Keratinocyte (primary cell): ENCODE results near the gene NT5C. TPM values are rescaled to one million over a fixed set of nuclear protein-coding genes. Genes with fewer than 3 reads are reported as not detected.

ENCODE experiments used
- DNase-seq: peaks from one replicate; pipeline ENCODE4 v3.0.0-alpha.2; 2011; ENCODE audit warnings: low read depth, missing footprints, low spot score
- FAIRE-seq: peaks from 2 replicates; lab custom pipeline; 2011; peaks lifted over from hg19 to GRCh38; lab: Jason Lieb, UNC
- H2AFZ ChIP-seq: 2 replicates; pipeline ENCODE4 v1.6.0; 2012; ENCODE audit warnings: low read length, control low read depth, inconsistent platforms; ENCODE audit not compliant: control insufficient read depth
- H3K27ac ChIP-seq: 2 replicates; pipeline ENCODE4 v1.5.1; 2011; ENCODE audit warnings: low read length; ENCODE audit not compliant: control insufficient read depth, insufficient read depth
- H3K27me3 ChIP-seq: 3 replicates; pipeline ENCODE4 v1.6.0; 2011; ENCODE audit warnings: low read length; ENCODE audit not compliant: control insufficient read depth, insufficient read depth; ENCODE audit errors: extremely low read depth
- H3K36me3 ChIP-seq, 2 experiments: 2 replicates in 1 of 2; 3 replicates in 1 of 2; pipeline ENCODE4 v1.5.1; 2011; ENCODE audit warnings: low read length in 2 of 2, mild to moderate bottlenecking in 1 of 2; ENCODE audit not compliant: control insufficient read depth in 2 of 2, insufficient read depth in 2 of 2; ENCODE audit errors: extremely low read depth in 1 of 2
- H3K4me1 ChIP-seq: 3 replicates; pipeline ENCODE4 v1.5.1; 2011; ENCODE audit warnings: low read length; ENCODE audit not compliant: control insufficient read depth, insufficient read depth; ENCODE audit errors: extremely low read depth
- H3K4me2 ChIP-seq: 3 replicates; pipeline ENCODE4 v1.6.0; 2011; ENCODE audit warnings: low read depth, low read length; ENCODE audit not compliant: control insufficient read depth, insufficient read depth; ENCODE audit errors: extremely low read depth
- H3K4me3 ChIP-seq, 3 experiments: fragments of 200-600 bp in 1 of 3; sonication (generic) in 1 of 3; 2 replicates in 2 of 3; 3 replicates in 1 of 3; pipeline ENCODE4 v1.5.1; 2011 to 2016; ENCODE audit warnings: low read length in 3 of 3, mild to moderate bottlenecking in 3 of 3, control low read depth in 2 of 3, inconsistent platforms in 1 of 3, low read depth in 1 of 3, mixed read lengths in 1 of 3, mixed run types in 1 of 3, moderate library complexity in 1 of 3; ENCODE audit not compliant: control insufficient read depth in 2 of 3, insufficient read depth in 2 of 3; ENCODE audit errors: extremely low read depth in 1 of 3
- H3K79me2 ChIP-seq: 2 replicates; pipeline ENCODE4 v1.6.0; 2012; ENCODE audit warnings: low read length; ENCODE audit not compliant: control insufficient read depth, insufficient read depth
- H3K9ac ChIP-seq: 3 replicates; pipeline ENCODE4 v1.6.0; 2011; ENCODE audit warnings: low read length; ENCODE audit not compliant: control insufficient read depth, insufficient read depth; ENCODE audit errors: extremely low read depth
- H3K9me1 ChIP-seq: 3 replicates; pipeline ENCODE4 v1.6.0; 2011; ENCODE audit warnings: low read length; ENCODE audit not compliant: control insufficient read depth, insufficient read depth; ENCODE audit errors: extremely low read depth
- H3K9me3 ChIP-seq: 2 replicates; pipeline ENCODE4 v1.5.1; 2012; ENCODE audit warnings: low read depth, low read length; ENCODE audit not compliant: control insufficient read depth
- H4K20me1 ChIP-seq: 3 replicates; pipeline ENCODE4 v1.6.0; 2011; ENCODE audit warnings: low read length; ENCODE audit not compliant: control insufficient read depth, insufficient read depth; ENCODE audit errors: extremely low read depth
- CTCF ChIP-seq, 3 experiments: IDR thresholded peaks in 1 of 3; conservative IDR thresholded peaks in 1 of 3; optimal IDR thresholded peaks in 1 of 3; 2 replicates in 2 of 3; 3 replicates in 1 of 3; pipeline versions ENCODE3 to v1.5.1; 2011; ENCODE audit warnings: low read length in 3 of 3, mild to moderate bottlenecking in 3 of 3, moderate library complexity in 2 of 3, control low read depth in 1 of 3, inconsistent platforms in 1 of 3; ENCODE audit not compliant: insufficient read depth in 2 of 3; ENCODE audit errors: extremely low read depth in 1 of 3
- EZH2 ChIP-seq: IDR thresholded peaks from one replicate; pipeline ENCODE4 v1.6.1; 2012; ENCODE audit warnings: inconsistent platforms, mild to moderate bottlenecking, low read length, moderate library complexity
- dilution Hi-C: fragments of 300-500 bp; cut with MboI; formaldehyde crosslinking; loops from one replicate; pipeline ENCODE4 v1.7.0; 2020; ENCODE audit warnings: low sequenced_read_pairs; ENCODE audit not compliant: extremely low pct_ligation_motif_present
- polyA plus RNA-seq, 5 experiments: library from polyadenylated mRNA; depleted of rRNA in 3 of 5; stranded (reverse) in 3 of 5; stranded (forward) in 1 of 5; unstranded in 1 of 5; fragments of >200 nt; gene quantifications; 1 replicate in 1 of 5; 2 replicates in 3 of 5; 3 replicates in 1 of 5; pipeline versions ENCODE4 v1.2.1 to v1.2.3, GENCODE V29; 2011 to 2012; ENCODE audit warnings: missing spikeins in 2 of 5, low read depth in 1 of 5, low replicate concordance in 1 of 5

The NT5C gene
- polyA plus RNA-seq, 1 donor (not counting 4 experiments of a cell fraction or from before 2014, with no cell fraction given): 29.9 TPM

GRCh38 chr17:75110234-75110937, 21.2 kb downstream of the NT5C start:
- peaks cover 0 to 1% of the 10 kb centered on the region in 2 experiments for H3K36me3 ChIP-seq
- peak overlapping the region; percentile 75 for H3K4me2 ChIP-seq
- H3K4me3 ChIP-seq: peak overlapping the region; percentile 65 to 78 (median 71)
- H3K79me2 ChIP-seq: no peaks in the 10 kb centered on the region
- no peak overlapping the region for H3K27ac ChIP-seq
- H4K20me1 ChIP-seq: no peaks in the 10 kb centered on the region
- FAIRE-seq (no peak), DNase-seq (no peak)
- H3K27me3 ChIP-seq: no peaks in the 10 kb centered on the region
- TF ChIP-seq CTCF (optimal IDR thresholded peaks at IDR 0.05 in 1 of 3, IDR thresholded peaks at IDR 0.05 in 1 of 3, conservative IDR thresholded peaks at IDR 0.05 in 1 of 3; ENCODE audit: extremely low read depth in 1 of 3, insufficient read depth in 2 of 3, low read length in 3 of 3) (no peak), EZH2 (no peak)
- H3K9ac ChIP-seq: peak overlapping the region; percentile 65
- no peaks in the 10 kb centered on the region for H3K9me1 ChIP-seq
- dilution Hi-C loops: no loop called here
- peak overlapping the region; percentile 66 for H2AFZ ChIP-seq
- peaks cover 15% of the 10 kb centered on the region for H3K4me1 ChIP-seq
- no peaks in the 10 kb centered on the region for H3K9me3 ChIP-seq

GRCh38 chr17:75109407-75110233, 21.9 kb downstream of the NT5C start, which contains the start of gene ARMC7:
ARMC7 (plus strand) TSS chr17:75109969; CDS start chr17:75110289, 320 bp downstream.
- Histone ChIP-seq H3K9ac (peak within 1 kb of the TSS; percentile 65), H3K4me2 (peak within 1 kb of the TSS; percentile 75), H4K20me1 (no peaks in the 10 kb centered on the region), H3K27ac (no peak within 1 kb of the TSS), H2AFZ (peak within 1 kb of the TSS; percentile 79), H3K4me3 (peak within 1 kb of the TSS; percentile 65 to 78 (median 71)), H3K9me1 (no peaks in the 10 kb centered on the region), H3K79me2 (no peaks in the 10 kb centered on the region), H3K27me3 (no peaks in the 10 kb centered on the region), H3K9me3 (no peaks in the 10 kb centered on the region), H3K36me3 (peaks cover 0 to 1% of the 10 kb centered on the region in 2 experiments), H3K4me1 (peaks cover 10% of the 10 kb centered on the region)
- TF ChIP-seq EZH2 (no peak), CTCF (optimal IDR thresholded peaks at IDR 0.05 in 1 of 3, IDR thresholded peaks at IDR 0.05 in 1 of 3, conservative IDR thresholded peaks at IDR 0.05 in 1 of 3; ENCODE audit: extremely low read depth in 1 of 3, insufficient read depth in 2 of 3, low read length in 3 of 3) (no peak)
- dilution Hi-C loops: no loop called here
- FAIRE-seq (no peak), DNase-seq (no peak)
